SU-DHL-6 (cell line): ENCODE results near the gene PACS1.

ENCODE experiments used
- H2AFZ ChIP-seq: fragments of 200-600 bp; sonication (generic); 2 replicates; pipeline ENCODE4 v1.6.1; 2014; ENCODE audit warnings: low read depth, mild to moderate bottlenecking, moderate library complexity, mixed read lengths, antibody characterized with exemption, low read length; ENCODE audit not compliant: severe bottlenecking
- H3F3A ChIP-seq: fragments of 200-600 bp; shearing (Covaris generic); 2 replicates; pipeline ENCODE4 v1.6.0; 2016; ENCODE audit warnings: antibody characterized with exemption, mild to moderate bottlenecking; ENCODE audit not compliant: insufficient read depth
- H3K27ac ChIP-seq: fragments of 200-600 bp; sonication (generic); 2 replicates; pipeline ENCODE4 v1.5.1; 2016; ENCODE audit warnings: low read depth, mild to moderate bottlenecking, low read length, moderate library complexity, mixed read lengths
- H3K27me3 ChIP-seq: fragments of 200-600 bp; sonication (generic), shearing (Covaris generic); 2 replicates; pipeline ENCODE4 v1.6.0; 2014; ENCODE audit warnings: mild to moderate bottlenecking, low read length
- H3K36me3 ChIP-seq: fragments of 200-600 bp; sonication (generic); 2 replicates; pipeline ENCODE4 v1.6.1; 2014; ENCODE audit warnings: mild to moderate bottlenecking, low read length, mixed read lengths
- H3K4me2 ChIP-seq: fragments of 300-600, 200-600 bp; shearing (Covaris generic), sonication (generic); 2 replicates; pipeline ENCODE4 v1.6.0; 2014; ENCODE audit warnings: low read length, low read depth, mild to moderate bottlenecking; ENCODE audit not compliant: poor library complexity, severe bottlenecking
- H3K4me3 ChIP-seq: fragments of 200-600 bp; sonication (generic); 2 replicates; pipeline ENCODE4 v1.5.1; 2014; ENCODE audit warnings: antibody characterized with exemption, low read length, mild to moderate bottlenecking, mixed read lengths; ENCODE audit not compliant: insufficient read depth, poor library complexity, severe bottlenecking
- H3K79me2 ChIP-seq: fragments of 200-600 bp; sonication (generic); 2 replicates; pipeline ENCODE4 v1.6.1; 2014; ENCODE audit warnings: mild to moderate bottlenecking, low read length, moderate library complexity; ENCODE audit not compliant: insufficient read depth
- H3K9ac ChIP-seq: fragments of 200-600 bp; sonication (generic); 2 replicates; pipeline ENCODE4 v1.7.0; 2014; ENCODE audit warnings: mild to moderate bottlenecking, low read length
- H3K9me2 ChIP-seq: fragments of 200-600 bp; sonication (generic); replicated peaks from 2 replicates; pipeline ENCODE4 v1.6.1; 2014; ENCODE audit warnings: low read length; ENCODE audit not compliant: insufficient read depth
- H3K9me3 ChIP-seq: fragments of 200-600 bp; sonication (generic); 2 replicates; pipeline ENCODE4 v1.6.1; 2014; ENCODE audit warnings: low read length, mixed read lengths; ENCODE audit not compliant: insufficient read depth
- H4K20me1 ChIP-seq: fragments of 200-600 bp; sonication (generic); 2 replicates; pipeline ENCODE4 v1.6.1; 2014; ENCODE audit warnings: low read depth, mild to moderate bottlenecking, antibody characterized with exemption, low read length, moderate library complexity, mixed read lengths
- CTCF ChIP-seq: fragments of 200-600 bp; sonication (generic); IDR thresholded peaks from one replicate; pipeline ENCODE4 v1.5.1; 2017; ENCODE audit warnings: antibody characterized with exemption, mild to moderate bottlenecking, low read length, moderate library complexity; ENCODE audit not compliant: insufficient read depth, poor library complexity, severe bottlenecking
- EZH2phosphoT487 ChIP-seq: fragments of 200-600 bp; sonication (generic), shearing (Covaris generic); conservative IDR thresholded peaks from 2 replicates; pipeline ENCODE4 v1.6.1; 2018; ENCODE audit warnings: mild to moderate bottlenecking, antibody characterized with exemption, low read length, moderate library complexity, mixed read lengths

PACS1 gene

GRCh38 chr11:66280428-66280827 is 210.4 kb downstream of the PACS1 start:
- Histone ChIP-seq H3K36me3 (no peaks in the 10 kb centered on the region), H4K20me1 (no peaks in the 10 kb centered on the region; the same call in 1 of the 2 replicates), H3K4me3 (no peak overlapping the region), H3K27me3 (no peaks in the 10 kb centered on the region), H3K9me2 (no peaks in the 10 kb centered on the region), H3K9ac (no peak overlapping the region), H3K27ac (no peak overlapping the region), H3F3A (peaks cover 5% of the 10 kb centered on the region; the same call in 1 of the 2 replicates), H3K9me3 (no peaks in the 10 kb centered on the region), H3K79me2 (no peaks in the 10 kb centered on the region), H2AFZ (no peak overlapping the region), H3K4me2 (no peak overlapping the region)
- no peak for TF ChIP-seq EZH2phosphoT487
- no peak for TF ChIP-seq CTCF

DNA sequence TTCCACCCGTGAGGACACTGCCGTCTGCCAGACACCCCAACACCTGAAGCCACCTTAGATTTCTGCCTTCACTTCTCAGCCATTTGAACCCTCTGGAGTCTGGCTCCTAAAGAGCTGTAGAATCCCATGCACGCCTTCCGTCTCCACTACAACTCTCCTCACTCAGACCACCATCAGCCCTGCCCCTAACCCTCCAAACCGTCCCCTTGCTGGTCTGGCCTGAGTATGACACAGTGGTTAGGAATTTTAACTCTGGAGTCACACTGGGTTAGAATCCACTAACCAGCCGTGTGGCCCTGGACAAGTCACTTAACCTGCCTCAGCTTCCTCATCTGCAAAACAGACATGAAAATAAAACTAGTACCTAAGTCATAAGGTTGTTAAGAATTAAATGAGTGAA is 210.9 kb downstream of the PACS1 start:
- H3K4me2 ChIP-seq, result no peak overlapping the region
- H3K27me3 ChIP-seq, result no peaks in the 10 kb centered on the region
- no peak overlapping the region for H3K9ac ChIP-seq
- no peak overlapping the region for H3K4me3 ChIP-seq
- no peaks in the 10 kb centered on the region for H3K9me2 ChIP-seq
- peaks cover 5% of the 10 kb centered on the region; the same call in 1 of the 2 replicates for H3F3A ChIP-seq
- no peaks in the 10 kb centered on the region for H3K36me3 ChIP-seq
- H4K20me1 ChIP-seq, result no peaks in the 10 kb centered on the region
- H3K9me3 ChIP-seq, result no peaks in the 10 kb centered on the region
- H3K27ac ChIP-seq, result no peak overlapping the region
- H3K79me2 ChIP-seq, result no peaks in the 10 kb centered on the region
- TF ChIP-seq CTCF (no peak), EZH2phosphoT487 (no peak)
- H2AFZ ChIP-seq, result no peak overlapping the region

DNA sequence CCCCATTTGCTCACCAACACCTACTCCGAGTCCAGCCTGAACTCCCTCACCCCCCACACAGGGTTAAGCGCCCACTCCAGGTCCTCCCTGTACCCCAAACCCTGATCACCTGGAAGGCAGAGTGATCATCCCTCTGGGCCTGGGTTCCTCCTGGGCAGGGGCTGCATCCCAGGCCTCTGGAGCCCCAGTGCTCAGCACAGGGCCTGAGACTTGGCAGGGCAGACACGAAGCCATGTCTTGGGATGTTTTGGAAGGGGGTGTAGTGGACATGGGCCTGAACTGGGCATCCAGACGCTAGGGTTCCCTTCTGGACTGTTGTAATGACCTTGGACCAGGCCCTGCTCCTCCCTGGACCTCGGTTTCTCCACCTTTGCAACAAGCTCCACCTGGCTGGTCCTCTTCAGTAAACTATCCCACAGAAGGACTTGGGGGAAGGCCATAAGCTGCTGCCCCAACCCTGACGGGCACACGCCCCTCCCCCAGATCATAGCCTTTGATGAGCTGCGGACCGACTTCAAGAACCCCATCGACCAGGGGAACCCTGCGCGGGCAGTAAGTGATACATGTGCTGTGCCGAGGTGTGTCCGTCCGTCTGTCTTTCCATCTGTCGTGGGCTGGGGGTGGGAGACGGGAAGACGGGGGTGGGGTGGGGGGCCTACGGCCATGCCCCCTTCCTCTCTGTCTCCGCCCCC is 211.8 kb downstream of the PACS1 start:
- no peak overlapping the region for H3K27ac ChIP-seq
- H3K9ac ChIP-seq, result no peak overlapping the region
- peaks cover 5% of the 10 kb centered on the region; the same call in 1 of the 2 replicates for H3F3A ChIP-seq
- no peak for TF ChIP-seq CTCF
- TF ChIP-seq EZH2phosphoT487, result no peak
- H3K4me2 ChIP-seq, result no peak overlapping the region
- no peaks in the 10 kb centered on the region for H3K9me2 ChIP-seq
- H3K4me3 ChIP-seq, result no peak overlapping the region
- H2AFZ ChIP-seq, result no peak overlapping the region
- no peaks in the 10 kb centered on the region for H3K9me3 ChIP-seq
- H3K36me3 ChIP-seq, result no peaks in the 10 kb centered on the region
- no peaks in the 10 kb centered on the region for H3K79me2 ChIP-seq
- no peaks in the 10 kb centered on the region for H3K27me3 ChIP-seq
- H4K20me1 ChIP-seq, result no peaks in the 10 kb centered on the region
